ENCODE results near the gene PPP2R5D. TPM values are rescaled to one million over a fixed set of nuclear protein-coding genes. Genes with fewer than 3 reads are reported as not detected.

The PPP2R5D gene
- total and polyA plus RNA-seq, 2 of the 4 experiments (the other 2 are of a cell fraction): 55.6 to 68.8 TPM

DNA sequence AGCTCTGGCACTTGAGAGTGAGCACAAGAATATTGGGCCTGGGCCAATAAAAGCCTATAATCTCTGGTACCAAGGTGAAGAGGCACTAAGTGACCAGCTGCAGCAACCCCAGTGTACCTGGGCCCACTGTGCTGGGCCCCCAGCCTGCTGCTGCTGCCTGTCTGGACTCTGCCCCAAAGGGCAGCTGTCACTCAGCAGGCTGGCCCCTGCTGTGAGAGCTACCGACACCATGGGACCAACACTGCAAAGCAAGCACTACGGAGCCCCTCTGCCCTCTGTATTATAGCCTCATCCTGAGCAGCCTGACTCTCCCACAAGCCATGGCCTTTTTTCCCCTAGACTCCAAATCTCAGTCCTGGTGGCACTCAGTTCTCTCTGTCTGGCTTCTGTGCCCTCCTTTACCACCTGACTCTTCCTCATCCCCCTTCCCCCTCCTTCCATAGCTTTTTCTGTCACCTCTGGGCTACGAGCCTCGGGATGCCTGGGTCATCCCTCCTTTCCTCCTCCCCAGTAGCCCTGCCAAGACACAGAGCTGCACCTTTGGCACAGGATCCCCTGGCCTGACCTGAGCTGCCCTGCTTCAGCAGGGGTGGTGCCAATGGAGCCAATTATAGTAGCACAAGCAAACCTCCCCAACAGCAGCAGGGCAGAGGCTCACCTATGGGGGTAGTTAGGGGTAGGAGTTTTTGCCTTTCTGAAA is 51.3 kb downstream of the PPP2R5D start:
- POLR2A ChIA-PET (ENCODE audit: unreplicated experiment): no interaction called here
- Histone ChIP-seq H3K9me1 (ENCODE audit: insufficient read depth, low read length) (no peaks in the 10 kb centered on the region), H3K36me3 (ENCODE audit: control insufficient read depth, insufficient read depth, low read length) (peaks cover 60% of the 10 kb centered on the region), H3K79me1 (ENCODE audit: low read depth in 1 of 2, low read length in 2 of 2) (peaks cover 7 to 9% of the 10 kb centered on the region in 2 experiments; a peak in 2 of 4 replicates), H3K9me3 (ENCODE audit: control insufficient read depth, insufficient read depth, low read length) (no peaks in the 10 kb centered on the region), H4K20me1 (ENCODE audit: insufficient read depth, low read length) (peaks cover 3% of the 10 kb centered on the region; the same call in 1 of the 2 replicates), H3K4me1 (ENCODE audit: control insufficient read depth, insufficient read depth, low read length) (no peaks in the 10 kb centered on the region), H2BK120ac (ENCODE audit: low read depth, low read length) (no peak overlapping the region), H2BK20ac (ENCODE audit: low read depth, low read length) (no peak overlapping the region), H3K4me3 (ENCODE audit: insufficient read depth, low read depth, low read length) (no peak overlapping the region), H3K14ac (replicated peaks; ENCODE audit: low read depth, low read length) (no peak overlapping the region), H3K4me2 (ENCODE audit: low read depth, low read length) (no peak overlapping the region), H2BK15ac (ENCODE audit: low read depth, low read length) (no peak overlapping the region), H2AK5ac (ENCODE audit: low read depth, low read length) (no peak overlapping the region), H4K91ac (ENCODE audit: insufficient read depth, low read depth, low read length) (no peak overlapping the region), H3K23ac (ENCODE audit: low read depth, low read length) (no peak overlapping the region), H4K5ac (ENCODE audit: low read depth, low read length) (no peak overlapping the region), H3K18ac (ENCODE audit: low read depth, low read length) (no peak overlapping the region), H3K27ac (ENCODE audit: insufficient read depth, low read length) (no peak overlapping the region), H2BK5ac (ENCODE audit: low read depth, low read length, poor library complexity, severe bottlenecking) (no peak overlapping the region), H2AK9ac (replicated peaks; ENCODE audit: low read depth, low read length, poor library complexity) (no peak overlapping the region), H3K27me3 (ENCODE audit: control insufficient read depth, insufficient read depth, low read length) (no peaks in the 10 kb centered on the region), H2AFZ (replicated peaks; ENCODE audit: low read length, poor library complexity) (no peak overlapping the region), H4K8ac (ENCODE audit: low read depth in 2 of 2, low read length in 2 of 2) (no peak overlapping the region), H3K56ac (ENCODE audit: extremely low read depth, insufficient read depth, low read length) (no peak overlapping the region), H3K4ac (ENCODE audit: low read depth, low read length) (no peak overlapping the region), H3K9ac (ENCODE audit: low read depth, low read length) (no peak overlapping the region)
- in situ Hi-C loops (cut with MboI; ENCODE audit: low sequenced_read_pairs) (no loop called here), dilution Hi-C loops (cut with HindIII; ENCODE audit: low sequenced_read_pairs, unreplicated experiment) (no loop called here), intact Hi-C loops (cut with micrococcal nuclease) (no loop called here)
- CTCF ChIA-PET: no interaction called here
- no TSS peak for BruUV-seq (replicated peaks)
- no peak for TF ChIP-seq RAD21 (IDR thresholded peaks at IDR 0.05; ENCODE audit: low read length)
- TF ChIP-seq BHLHE40 (IDR thresholded peaks at IDR 0.05; ENCODE audit: low read depth, low read length): no peak
- TF ChIP-seq POLR2A (IDR thresholded peaks at IDR 0.05; ENCODE audit: low read depth, low read length): no peak
- TF ChIP-seq MAZ (IDR thresholded peaks at IDR 0.05; ENCODE audit: borderline replicate concordance, low read depth, low read length): no peak
- TF ChIP-seq ELK1 (IDR thresholded peaks at IDR 0.05; ENCODE audit: borderline replicate concordance, low read depth, low read length): no peak
- TF ChIP-seq CEBPB (IDR thresholded peaks at IDR 0.05; ENCODE audit: low read depth, low read length): no peak
- no peak for TF ChIP-seq MXI1 (IDR thresholded peaks at IDR 0.05; ENCODE audit: borderline replicate concordance, low read depth, low read length)
- TF ChIP-seq RFX5 (IDR thresholded peaks at IDR 0.05; ENCODE audit: low read depth, low read length): no peak
- TF ChIP-seq, protein P1, sequence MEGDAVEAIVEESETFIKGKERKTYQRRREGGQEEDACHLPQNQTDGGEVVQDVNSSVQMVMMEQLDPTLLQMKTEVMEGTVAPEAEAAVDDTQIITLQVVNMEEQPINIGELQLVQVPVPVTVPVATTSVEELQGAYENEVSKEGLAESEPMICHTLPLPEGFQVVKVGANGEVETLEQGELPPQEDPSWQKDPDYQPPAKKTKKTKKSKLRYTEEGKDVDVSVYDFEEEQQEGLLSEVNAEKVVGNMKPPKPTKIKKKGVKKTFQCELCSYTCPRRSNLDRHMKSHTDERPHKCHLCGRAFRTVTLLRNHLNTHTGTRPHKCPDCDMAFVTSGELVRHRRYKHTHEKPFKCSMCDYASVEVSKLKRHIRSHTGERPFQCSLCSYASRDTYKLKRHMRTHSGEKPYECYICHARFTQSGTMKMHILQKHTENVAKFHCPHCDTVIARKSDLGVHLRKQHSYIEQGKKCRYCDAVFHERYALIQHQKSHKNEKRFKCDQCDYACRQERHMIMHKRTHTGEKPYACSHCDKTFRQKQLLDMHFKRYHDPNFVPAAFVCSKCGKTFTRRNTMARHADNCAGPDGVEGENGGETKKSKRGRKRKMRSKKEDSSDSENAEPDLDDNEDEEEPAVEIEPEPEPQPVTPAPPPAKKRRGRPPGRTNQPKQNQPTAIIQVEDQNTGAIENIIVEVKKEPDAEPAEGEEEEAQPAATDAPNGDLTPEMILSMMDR (conservative IDR thresholded peaks at IDR 0.05; ENCODE audit: low read depth, low read length): no peak
- TF ChIP-seq CHD1 (IDR thresholded peaks at IDR 0.05; ENCODE audit: low read depth, low read length): no peak
- TF ChIP-seq SMC3 (IDR thresholded peaks at IDR 0.05; ENCODE audit: low read depth, low read length): no peak
- no peak for TF ChIP-seq RCOR1 (IDR thresholded peaks at IDR 0.05; ENCODE audit: insufficient replicate concordance, low read length)
- TF ChIP-seq, protein P2, sequence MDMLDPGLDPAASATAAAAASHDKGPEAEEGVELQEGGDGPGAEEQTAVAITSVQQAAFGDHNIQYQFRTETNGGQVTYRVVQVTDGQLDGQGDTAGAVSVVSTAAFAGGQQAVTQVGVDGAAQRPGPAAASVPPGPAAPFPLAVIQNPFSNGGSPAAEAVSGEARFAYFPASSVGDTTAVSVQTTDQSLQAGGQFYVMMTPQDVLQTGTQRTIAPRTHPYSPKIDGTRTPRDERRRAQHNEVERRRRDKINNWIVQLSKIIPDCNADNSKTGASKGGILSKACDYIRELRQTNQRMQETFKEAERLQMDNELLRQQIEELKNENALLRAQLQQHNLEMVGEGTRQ (IDR thresholded peaks at IDR 0.05; ENCODE audit: low read depth, low read length): no peak
- no peak for TF ChIP-seq FOS (IDR thresholded peaks at IDR 0.05; ENCODE audit: low read depth, low read length)
- no peak for TF ChIP-seq MAFK (IDR thresholded peaks at IDR 0.05; ENCODE audit: low read depth, low read length)
- TF ChIP-seq NFE2L2 (IDR thresholded peaks at IDR 0.05; ENCODE audit: low read depth, low read length): no peak
- DNase-seq (no peak), ATAC-seq (ENCODE audit: low read depth) (no peak)
- WGBS, 2 experiments (ENCODE audit: extremely low coverage in 2 of 2, insufficient read length in 1 of 2): 96% methylated on average over 4 of the region's 4 CpGs; no CpG with 5 or more reads in 1 of the 2 experiments

All from IMR-90 (cell line).